ENCODE data around the gene TFAP2A. TPM values are rescaled to one million over a fixed set of nuclear protein-coding genes. Genes with fewer than 3 reads are reported as not detected.

TFAP2A gene
- total RNA-seq, 2 donors from 2014 or later, result 0.78 TPM; not detected in 1

DNA sequence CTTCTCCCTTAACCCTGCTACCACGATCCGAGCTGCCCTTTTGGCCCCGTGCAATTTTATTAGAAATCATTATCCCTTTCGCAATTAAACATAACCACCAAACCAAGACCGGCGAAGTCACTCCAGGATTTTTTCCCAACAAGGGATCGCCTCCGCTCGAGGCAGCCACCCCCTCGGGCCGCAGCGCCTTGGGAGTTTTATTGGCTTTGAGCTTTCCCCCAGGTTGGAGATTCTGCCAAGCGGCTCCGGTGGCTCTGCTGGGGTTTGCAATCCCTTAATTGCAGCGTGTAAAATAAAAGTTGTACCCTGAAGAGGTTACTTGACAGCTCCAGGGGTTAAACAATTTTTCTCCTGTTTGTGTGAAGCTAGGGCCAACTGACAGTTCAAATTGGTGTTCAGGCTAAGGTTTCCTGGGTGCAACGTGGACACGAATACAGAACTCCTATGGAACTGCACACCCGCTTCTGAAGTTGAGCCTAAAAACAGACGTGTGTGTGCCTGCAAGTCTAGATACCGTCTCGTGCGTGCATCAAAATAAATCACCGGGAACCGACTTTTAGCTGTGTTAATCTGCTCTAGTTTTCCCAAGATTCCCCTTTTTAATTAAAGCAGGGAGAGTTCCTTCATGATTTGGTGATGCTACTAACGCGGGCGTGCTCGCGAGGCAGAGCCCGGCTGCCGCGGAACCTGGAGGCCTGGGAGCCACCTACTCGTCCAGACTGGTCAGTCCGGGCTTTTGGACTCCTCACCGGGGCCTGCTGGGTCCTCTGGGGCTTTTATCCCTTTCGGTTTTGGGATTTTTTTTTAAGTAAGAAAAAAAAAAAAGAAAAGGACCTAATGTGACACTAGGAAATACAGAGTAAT is 975 bp upstream of the TFAP2A start:
- no peak for TF ChIP-seq CTCF (IDR thresholded peaks at IDR 0.05)
- H3K4me3 ChIP-seq, result peak overlapping the region; percentile 96

GRCh38 chr6:10413850-10414738 is 780 bp downstream of the TFAP2A start:
- H3K4me1 ChIP-seq (ENCODE audit: control insufficient read depth in 1 of 2, low read depth in 2 of 2), result peaks cover 25 to 54% of the 10 kb centered on the region in 2 donors
- ATAC-seq (ENCODE audit: insufficient number of reproducible peaks, low FRiP score, low read depth) (no peak), DNase-seq (ENCODE audit: low spot score) (no peak)
- H3K27ac ChIP-seq, result no peak overlapping the region
- no peaks in the 10 kb centered on the region for H3K36me3 ChIP-seq
- no peak for TF ChIP-seq CTCF (IDR thresholded peaks at IDR 0.05)
- no peaks in the 10 kb centered on the region for H3K9me3 ChIP-seq
- H3K27me3 ChIP-seq (replicated peaks; ENCODE audit: insufficient read depth), result peaks cover 53% of the 10 kb centered on the region
- H3K4me3 ChIP-seq, result peak overlapping the region; percentile 96

More for the DNA sequence above, 975 bp upstream of the TFAP2A start:
- Histone ChIP-seq H3K27me3 (replicated peaks; ENCODE audit: insufficient read depth) (peaks cover 47% of the 10 kb centered on the region), H3K36me3 (no peaks in the 10 kb centered on the region), H3K4me1 (ENCODE audit: control insufficient read depth in 1 of 2, low read depth in 2 of 2) (peaks cover 25 to 54% of the 10 kb centered on the region in 2 donors), H3K9me3 (no peaks in the 10 kb centered on the region), H3K27ac (no peak overlapping the region)
- DNase-seq (ENCODE audit: low spot score) (no peak), ATAC-seq (ENCODE audit: insufficient number of reproducible peaks, low FRiP score, low read depth) (no peak)

- DNase-seq (ENCODE audit: low spot score) (no peak), ATAC-seq (ENCODE audit: insufficient number of reproducible peaks, low FRiP score, low read depth) (no peak)
- Histone ChIP-seq H3K4me1 (ENCODE audit: control insufficient read depth in 1 of 2, low read depth in 2 of 2) (peaks cover 25 to 54% of the 10 kb centered on the region in 2 donors), H3K36me3 (no peaks in the 10 kb centered on the region), H3K4me3 (peak overlapping the region; percentile 96), H3K27ac (no peak overlapping the region), H3K9me3 (no peaks in the 10 kb centered on the region), H3K27me3 (replicated peaks; ENCODE audit: insufficient read depth) (peaks cover 53% of the 10 kb centered on the region)
- no peak for TF ChIP-seq CTCF (IDR thresholded peaks at IDR 0.05)
Measured at GRCh38 chr6:10413262-10413849, 1.5 kb downstream of the TFAP2A start.

GRCh38 chr6:10412461-10413261 is 2.2 kb downstream of the TFAP2A start:
- peak overlapping the region; percentile 96 for H3K4me3 ChIP-seq
- H3K4me1 ChIP-seq (ENCODE audit: control insufficient read depth in 1 of 2, low read depth in 2 of 2), result peaks cover 25 to 54% of the 10 kb centered on the region in 2 donors
- ATAC-seq (ENCODE audit: insufficient number of reproducible peaks, low FRiP score, low read depth), result peak; percentile 18
- H3K36me3 ChIP-seq, result no peaks in the 10 kb centered on the region
- H3K27me3 ChIP-seq (replicated peaks; ENCODE audit: insufficient read depth), result peaks cover 51% of the 10 kb centered on the region
- DNase-seq (ENCODE audit: low spot score), result no peak
- no peaks in the 10 kb centered on the region for H3K9me3 ChIP-seq
- H3K27ac ChIP-seq, result no peak overlapping the region
- TF ChIP-seq CTCF (IDR thresholded peaks at IDR 0.05), result no peak

Data from thoracic aorta (tissue), 2 donors.